NK-92 (cell line): ENCODE data around the gene HHIPL1.
A peak's percentile ranks its signal among the peaks of the same experiment; 100 is the strongest.

Experiments used
- DNase-seq: peaks from one replicate; lab custom pipeline; 2025; ENCODE audit not compliant: unreplicated experiment; lab: John Stamatoyannopoulos, UW

Gene HHIPL1

DNA sequence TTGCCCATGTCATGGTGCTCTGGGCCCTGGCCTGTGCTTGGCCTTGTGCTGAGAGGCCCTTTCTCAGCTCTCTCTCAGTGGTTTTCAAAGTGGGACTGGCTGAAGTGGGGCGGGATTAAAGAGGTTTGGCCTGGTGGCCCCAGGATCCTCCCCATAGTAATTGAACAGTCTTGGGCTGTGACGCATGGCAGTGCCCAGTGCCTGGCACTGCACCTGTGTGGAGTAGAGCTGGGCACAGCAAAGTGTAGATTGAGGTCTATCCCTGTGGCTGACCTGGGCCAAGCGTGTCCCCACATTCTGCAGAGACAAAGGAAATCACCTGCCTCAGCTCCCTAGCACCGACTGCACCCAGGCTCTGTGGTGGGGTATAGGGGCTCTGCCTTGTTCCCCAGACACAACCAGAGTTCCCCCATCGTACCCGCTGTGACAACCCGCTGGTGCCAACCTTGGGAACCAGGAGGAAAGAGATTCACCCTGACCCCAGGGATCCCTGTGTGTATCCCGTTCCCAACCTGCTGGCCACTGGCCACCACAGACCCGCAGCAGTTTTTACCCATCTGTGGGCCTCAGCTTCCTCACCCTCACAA, 29.2 kb downstream of the HHIPL1 start:
- no peak for DNase-seq

DNA sequence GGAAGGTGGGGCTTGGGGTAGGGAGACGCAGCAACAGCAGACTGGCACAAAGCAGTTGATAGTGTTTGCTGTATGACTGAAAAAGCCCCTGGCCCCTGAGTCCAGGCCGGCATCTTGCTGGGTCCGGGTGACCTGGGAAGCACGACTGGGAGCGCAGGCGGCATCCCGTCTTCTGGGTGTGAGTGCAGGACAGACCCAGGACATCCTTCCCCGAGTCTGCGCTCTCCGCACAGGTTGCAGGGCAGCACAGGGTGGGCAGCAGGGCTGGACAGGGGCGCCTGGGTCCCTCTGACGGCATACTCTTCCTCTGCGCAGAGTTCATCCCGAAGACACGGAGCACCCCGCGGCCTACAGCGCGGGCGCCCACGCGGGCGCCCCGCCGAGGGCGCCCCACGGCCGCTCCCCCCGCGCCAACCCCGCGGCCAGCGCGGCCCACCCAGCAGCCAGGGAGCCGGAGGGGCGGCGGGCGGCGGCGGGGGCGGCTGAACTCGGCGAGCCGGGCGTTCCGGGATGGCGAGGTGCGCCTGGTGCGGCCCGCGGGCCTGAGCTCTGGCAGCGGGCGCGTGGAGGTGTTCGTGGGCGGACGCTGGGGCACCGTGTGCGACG, 29.9 kb downstream of the HHIPL1 start:
- DNase-seq, result no peak

DNA sequence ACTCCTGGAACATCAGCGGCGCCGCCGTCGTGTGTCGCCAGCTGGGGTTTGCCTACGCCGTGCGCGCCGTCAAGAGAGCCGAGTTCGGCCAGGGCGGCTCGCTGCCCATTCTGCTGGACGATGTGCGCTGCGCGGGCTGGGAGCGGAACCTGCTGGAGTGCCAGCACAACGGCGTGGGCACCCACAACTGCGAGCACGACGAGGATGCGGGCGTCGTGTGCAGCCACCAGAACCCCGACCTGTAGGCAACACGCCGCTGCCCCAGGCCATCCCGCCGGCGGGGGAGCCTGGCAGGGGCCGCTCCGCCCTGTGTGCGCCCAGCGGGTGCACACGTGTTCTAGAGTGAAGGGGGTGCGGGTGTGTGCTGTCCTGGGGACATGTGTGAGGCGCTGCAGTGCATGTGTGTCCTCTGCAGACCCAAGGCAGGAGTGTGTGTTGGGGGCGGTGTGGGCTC, 30.5 kb downstream of the HHIPL1 start:
- DNase-seq, result no peak

DNA sequence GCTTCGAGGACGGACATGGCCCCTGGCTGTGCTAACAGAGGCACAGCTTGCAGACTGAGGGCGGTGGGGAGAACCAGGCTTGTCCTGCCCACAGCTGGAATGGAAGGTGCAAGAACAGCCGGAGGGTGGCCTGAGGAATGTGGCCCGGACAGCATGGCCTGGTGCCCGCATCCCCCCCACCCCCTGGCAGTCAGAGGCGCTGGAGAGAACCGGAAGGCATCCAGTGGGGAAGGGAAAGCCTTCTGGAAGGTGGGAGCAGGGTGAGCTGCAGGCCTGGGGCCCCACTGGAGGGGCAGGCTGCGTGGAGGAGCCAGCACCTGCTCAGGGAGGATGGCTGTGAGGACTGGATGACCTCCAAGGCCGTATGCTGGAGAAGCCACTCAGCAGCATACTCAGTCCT, 31.0 kb downstream of the HHIPL1 start:
- DNase-seq, result no peak

DNA sequence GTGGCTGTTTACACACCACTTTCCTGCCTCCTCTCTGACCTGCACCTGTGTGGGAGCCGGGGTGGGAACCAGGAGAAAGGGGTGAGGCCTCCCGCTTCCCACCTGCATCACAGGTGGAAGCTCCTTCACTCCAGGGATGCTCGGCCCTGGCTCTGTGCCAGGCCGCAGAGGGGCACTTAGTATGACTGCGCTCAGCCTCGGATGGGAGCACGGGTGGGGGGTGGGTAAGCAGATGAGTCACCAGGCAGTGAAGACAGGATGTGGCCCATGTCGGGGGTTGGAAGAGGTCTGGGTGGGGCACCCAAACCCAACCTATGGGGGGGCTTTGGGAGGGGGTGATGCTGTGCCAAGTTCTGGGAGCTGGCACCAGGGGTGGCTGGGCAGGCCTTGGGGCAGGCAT, 31.7 kb downstream of the HHIPL1 start:
- no peak for DNase-seq

DNA sequence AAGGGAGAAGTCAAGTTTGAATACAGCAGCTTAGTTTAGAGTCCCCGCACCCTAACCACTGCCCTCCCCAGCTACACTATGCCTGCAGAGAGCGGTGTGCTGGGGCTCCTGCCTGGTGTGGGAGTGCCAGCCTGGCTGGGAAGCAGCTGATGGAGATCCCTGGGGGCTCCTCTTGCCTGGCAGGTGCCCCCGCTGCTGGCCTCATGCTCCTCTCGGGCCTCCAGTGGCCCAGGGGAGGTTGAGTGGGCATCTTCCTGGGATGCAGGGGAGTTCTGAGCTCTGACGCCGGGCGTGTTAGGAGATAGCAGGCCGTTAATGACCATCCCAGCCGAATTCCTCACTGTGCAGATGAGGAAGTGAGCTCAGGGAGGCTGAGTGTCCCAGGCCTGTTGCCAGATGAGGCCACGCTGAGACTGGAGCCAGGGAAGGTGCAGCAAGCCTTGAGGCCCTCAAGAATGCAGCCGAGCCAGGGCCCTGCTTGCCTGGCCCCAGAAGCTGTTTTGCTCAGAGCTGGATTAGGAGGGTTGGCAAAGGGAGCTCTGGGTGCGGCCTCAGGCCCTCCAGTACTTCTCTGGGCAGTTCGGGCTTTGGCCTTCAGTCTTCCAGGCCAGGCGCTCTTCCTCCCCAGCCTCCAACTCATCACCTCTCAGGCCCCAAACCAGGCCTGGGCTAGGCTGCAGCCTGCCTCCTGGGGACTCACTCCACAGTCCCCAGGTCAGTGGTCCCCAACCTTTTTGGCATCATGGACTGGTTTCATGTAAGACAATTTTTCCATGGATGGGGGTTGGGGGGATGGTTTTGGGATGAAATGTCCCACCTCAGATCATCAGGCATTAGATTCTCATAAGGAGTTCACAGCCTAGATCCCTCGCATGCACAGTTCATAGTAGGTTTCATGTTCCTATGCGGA, 32.6 kb downstream of the HHIPL1 start:
- no peak for DNase-seq

DNA sequence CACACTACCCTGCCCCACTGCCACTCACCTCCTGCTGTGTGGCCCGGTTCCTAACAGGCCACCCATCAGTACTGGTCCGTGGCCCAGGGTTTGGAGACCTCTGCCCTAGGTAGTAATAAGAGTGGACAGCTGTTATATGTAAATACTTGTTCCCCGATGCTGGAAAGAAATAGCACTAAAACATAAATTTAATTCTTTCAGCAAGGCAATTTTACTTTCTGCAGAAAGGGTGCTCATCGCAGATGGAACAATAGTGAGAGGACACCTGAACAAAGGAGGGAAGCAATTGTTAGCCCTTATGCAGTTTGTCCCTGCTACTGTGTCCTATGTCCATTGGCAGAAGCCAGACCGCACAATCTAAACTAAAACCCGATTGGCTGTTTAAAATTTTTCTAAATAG, 33.3 kb downstream of the HHIPL1 start:
- no peak for DNase-seq

DNA sequence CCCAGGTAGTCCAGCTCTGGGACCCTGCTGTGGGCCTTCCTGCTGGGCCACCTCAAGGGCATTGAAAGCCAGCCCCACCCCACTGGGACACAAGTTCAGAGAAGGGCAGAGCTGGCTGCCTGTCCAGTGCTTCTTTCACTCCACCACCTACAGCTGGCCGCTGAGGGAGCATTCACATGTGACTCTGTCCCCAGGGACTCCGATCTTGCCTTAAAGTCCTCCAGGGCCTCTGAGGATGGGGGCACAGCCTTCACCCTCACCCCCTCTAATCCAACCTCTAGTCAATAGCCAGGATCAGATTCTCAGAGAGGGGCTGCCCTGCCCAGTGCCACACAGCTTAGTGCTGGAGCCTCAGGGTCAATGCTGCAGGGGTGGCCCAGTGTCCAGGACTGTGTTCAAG, 34.2 kb downstream of the HHIPL1 start:
- no peak for DNase-seq

DNA sequence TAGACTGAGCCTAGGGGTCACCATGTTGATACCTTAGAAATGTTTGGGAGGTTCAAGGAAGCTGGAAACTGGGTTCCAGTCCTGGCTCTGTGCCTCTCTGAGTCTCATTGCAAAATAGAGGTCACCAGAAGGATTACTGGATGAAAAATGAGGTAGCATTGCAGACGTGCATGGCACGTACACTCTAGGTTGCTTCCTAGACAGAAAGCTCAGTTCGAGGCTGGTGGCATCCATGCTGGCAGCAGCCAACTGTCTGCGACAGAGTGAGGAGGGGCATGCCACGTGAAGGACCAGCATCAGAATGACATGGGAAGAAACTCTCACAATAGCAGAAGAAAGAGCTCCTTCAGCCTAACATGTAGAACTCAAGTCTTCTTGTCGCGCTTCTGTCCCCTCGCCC, 34.6 kb downstream of the HHIPL1 start:
- no peak for DNase-seq

DNA sequence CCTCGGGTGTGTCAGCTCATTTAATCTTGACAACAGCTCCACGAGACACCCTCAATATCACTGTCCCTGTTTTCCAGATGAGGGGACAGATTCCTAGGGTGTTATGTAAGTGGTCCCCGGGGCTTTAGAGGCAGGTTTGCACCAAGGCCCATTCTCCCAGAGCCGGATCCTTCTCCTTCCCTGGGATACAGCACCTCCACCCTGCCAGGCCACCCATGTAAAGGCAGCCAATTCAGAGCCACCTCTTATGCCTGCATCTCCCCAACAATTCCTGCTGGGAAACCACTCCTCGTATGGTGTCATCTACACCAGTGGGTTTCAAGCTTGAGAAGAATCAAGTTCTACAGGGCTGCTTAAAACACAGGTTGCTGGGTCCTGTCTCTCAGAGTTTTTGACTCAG, 35.1 kb downstream of the HHIPL1 start:
- DNase-seq, result no peak

DNA sequence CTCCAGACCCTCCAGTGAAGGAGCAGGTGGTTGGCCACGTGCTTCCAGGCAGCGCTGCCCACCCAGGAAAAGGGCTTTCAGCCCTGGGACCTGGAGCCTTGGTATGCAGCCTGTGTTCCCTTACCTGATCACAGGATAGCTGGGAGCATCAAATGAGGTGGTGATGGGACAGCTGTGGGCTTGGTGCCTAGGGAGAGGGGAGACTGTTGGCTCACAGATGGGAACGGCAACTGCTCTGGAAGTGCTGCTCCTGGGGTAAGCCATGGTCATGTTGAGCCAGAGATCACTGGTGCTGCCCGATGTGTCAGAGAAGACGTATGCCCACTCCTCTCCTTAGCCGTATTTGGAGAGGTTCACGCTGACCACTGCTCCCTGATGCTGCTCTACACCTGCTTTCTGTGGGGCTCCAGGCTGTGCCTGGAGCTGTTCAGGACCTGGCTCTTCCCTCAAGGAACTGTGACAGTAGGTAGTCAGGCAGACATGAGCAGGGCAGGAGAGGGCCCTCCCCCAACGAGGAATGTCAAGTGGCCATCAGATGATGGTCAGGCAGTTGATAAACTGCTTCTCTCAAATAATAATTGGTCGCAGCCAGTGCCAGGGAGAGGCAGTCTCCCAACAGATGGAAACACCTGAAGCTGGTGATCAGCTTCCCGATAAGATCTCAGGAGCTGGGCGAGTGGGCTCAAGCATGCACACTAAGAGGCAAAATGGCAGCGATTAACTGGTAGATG, 36.3 kb downstream of the HHIPL1 start:
- no peak for DNase-seq

DNA sequence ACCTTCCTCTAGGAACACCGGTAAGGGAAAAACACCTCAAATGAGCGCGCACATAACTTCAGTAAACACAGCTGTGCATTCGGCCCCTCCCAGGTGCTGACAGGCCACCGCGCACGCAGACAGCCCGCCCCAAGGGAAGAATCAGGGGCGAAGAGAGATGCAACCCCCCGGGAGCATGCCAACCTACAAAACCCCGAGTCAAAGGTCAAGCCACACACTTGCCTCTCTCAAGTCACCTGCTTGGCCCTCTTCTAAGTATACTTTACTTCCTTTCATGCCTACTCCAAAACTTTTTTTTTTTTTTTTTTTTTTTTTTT, 36.9 kb downstream of the HHIPL1 start:
- DNase-seq, result no peak

DNA sequence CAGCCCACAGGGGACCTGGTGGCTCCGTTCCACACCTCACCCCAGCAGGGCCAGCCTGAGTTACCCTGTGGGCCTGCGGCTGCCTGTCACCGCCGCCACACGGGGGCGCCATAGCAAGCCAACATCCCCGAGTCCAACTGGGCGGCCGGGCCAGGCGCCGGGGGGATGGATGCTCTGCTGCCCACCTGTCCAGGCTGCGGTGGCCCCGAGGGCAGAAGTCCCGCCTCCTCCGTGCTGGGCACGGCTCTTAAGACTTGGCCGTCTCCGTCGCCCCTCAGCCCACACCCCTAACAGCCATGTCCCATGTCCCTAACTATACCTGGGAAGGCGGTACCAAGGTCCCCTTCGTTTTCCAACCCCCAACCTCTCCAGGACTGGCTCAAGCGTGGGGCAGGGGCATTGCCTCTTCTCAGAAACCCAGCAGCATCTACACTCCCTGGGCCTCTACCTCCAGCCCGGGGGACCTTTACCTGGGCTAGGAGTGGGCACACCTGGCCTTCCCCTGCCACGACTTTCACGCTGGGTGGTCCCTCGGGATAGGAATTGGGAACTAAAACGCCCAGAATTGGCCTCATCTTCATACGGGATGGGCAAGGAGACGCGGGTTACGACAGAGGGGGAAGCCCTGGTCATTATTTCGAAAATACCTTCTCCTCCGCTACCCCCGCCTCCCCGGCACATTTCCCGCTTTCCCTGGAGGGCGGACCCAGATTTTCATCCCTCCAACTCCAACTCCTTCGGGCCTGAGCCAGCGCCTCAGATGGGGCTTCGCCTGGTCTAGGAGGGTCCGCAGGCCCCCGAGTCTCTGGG, 38.1 kb downstream of the HHIPL1 start:
- no peak for DNase-seq

DNA sequence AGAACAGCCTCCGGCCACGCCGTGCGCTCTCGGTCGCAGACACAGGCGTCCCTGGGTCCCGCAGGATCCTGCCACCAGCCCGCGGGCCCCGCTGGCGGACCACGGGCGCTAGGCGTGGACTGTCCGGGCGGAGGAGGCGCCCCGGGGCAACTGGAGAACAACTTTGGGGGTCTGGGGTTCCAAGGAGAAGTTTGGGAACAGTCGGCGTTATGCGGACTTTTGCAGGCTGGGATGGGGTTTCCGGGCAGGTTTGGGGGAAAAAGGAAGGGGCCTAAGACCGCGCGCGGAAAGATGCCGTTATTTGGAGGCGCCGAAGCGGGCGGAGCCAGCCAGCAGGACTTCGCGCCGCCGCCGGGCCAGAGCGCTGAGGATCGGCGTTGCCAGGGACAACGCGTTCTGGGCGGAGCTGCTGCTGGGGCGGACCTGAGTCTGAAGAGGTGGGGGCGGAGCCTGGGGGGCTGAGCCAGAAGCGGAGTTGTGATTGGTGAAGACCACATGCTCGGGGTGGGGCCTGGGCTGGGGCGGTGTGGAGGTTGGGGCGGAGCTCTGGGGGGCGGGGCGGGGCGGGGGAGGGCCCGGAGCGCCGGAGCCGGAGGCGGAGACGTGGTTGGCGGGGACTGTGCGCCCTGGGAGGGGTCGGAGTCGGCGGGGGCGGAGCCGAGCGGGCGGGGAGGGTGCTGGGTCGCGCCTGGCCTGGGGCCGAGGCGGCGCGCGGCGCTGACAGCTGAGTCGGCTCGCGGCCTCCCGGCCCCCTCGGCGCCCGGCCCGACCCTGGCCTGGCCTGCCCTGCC, 38.9 kb downstream of the HHIPL1 start, which contains the start of gene CYP46A1:
TSS of gene CYP46A1 (plus strand) at position 680 of the 791 bp plus-strand sequence. CDS start 120 bp downstream, outside the sequence.
- peak; percentile 91 for DNase-seq

DNA sequence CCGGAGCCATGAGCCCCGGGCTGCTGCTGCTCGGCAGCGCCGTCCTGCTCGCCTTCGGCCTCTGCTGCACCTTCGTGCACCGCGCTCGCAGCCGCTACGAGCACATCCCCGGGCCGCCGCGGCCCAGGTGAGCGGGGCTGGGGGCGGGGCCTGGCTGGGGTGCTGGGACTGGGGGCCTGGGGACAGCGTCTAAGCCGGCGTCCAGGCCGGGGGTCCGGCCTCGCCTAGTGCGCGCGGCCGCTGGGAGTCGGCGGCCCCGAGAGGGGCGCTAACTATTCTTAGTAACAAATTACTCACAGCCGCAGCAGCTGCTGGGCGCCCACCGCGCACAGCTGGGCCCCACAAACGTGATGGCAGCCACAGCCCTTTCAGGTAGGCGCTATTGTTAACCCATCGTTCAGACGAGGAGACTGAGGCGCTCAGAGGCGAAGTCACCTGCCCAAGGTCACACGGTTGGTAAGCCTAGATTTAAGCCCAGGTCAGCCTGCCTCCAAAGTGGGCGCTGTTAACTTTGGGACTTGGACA, 39.5 kb downstream of the HHIPL1 start:
- no peak for DNase-seq

DNA sequence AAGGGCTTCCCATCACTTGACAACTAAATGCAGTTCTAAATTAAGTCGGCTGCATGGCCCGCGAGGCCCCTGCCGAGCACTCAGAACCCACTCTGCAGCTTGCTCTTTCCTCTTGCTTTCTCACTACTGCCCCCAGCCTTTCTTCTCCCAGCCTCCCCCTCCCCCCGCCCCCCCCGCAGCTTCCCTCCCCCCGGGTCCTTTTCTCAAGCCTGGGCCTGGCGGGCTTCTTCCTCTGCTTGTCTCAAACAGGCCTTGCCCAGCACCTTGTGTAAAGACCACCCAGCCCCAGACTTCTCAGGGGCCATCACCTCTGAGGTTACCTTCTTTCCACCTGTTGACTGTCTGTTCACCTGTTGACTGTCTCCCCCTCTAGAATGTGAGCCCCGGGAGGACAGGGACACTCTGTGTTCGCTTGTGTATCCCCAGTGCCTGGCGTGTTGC, 40.2 kb downstream of the HHIPL1 start:
- no peak for DNase-seq

DNA sequence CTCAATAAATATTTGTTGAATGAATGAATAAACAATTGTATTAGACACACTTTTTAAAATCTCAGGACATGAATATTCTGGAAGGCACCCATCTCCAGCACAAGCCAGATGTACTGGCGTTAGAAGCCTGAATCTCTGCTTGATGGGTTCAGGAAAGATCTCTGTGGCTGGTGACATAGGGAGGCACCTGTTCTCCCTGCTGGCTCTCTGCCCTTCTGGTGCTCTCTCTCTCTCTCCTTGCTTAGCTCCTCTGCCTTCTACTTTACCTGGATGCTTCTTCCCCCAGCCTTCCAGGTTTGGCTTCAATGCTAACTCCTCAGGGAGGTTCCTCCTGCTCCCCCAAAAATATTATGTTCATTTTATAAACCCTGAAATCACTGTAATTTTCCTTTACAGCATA, 40.7 kb downstream of the HHIPL1 start:
- DNase-seq, result no peak

DNA sequence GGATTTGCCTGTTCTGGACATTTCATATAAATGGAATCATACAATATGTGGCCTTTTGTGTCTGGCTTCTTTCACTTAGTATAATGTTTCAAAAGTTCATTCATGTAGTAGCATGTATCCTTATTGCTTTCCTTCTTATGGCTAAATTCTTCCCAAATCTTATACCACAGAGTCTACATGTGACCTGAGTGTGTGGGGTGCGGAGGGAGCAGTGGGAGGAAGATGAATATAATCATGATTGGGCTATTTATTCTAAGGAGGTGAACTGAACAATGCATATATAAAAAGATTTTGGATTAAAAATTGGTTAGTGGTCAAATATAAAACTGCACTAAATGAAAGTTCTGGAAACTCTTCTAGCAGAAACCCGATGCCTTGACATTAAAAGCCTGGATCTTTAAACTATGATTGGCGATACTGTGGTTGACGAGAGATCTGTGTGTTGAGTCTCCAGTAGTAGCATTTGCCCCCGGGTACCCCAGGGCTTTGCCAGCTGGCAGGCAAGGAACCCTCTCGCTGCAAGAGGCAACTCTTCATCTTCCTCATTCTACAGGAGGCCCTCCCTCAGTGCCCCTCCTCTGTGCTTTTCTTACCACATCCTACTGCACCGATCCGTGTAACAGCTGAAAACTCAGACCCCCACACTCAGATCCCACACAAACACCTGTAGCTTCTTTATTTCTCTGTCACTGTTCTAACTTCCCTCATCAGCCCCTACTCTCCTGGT, 41.8 kb downstream of the HHIPL1 start:
- DNase-seq, result no peak
